ENCODE measurements around the gene NUMBL. TPM values are rescaled to one million over a fixed set of nuclear protein-coding genes. Genes with fewer than 3 reads are reported as not detected.

The NUMBL gene
- total RNA-seq, 1 donor from 2014 or later, result 20.9 TPM

GRCh38 chr19:40717880-40718773 is 27.7 kb upstream of the NUMBL start:
- no peak for TF ChIP-seq CTCF (IDR thresholded peaks at IDR 0.05; ENCODE audit: unreplicated experiment)
- Mint-ChIP-seq H3K36me3 (ENCODE audit: insufficient read depth) (peaks cover 11% of the 10 kb centered on the region), H3K27ac (peak overlapping the region; percentile 98), H3K9me3 (ENCODE audit: low read depth) (no peaks in the 10 kb centered on the region), H3K4me1 (ENCODE audit: low read depth) (peaks cover 42% of the 10 kb centered on the region), H3K4me3 (ENCODE audit: low read depth) (peak overlapping the region; percentile 89), H3K27me3 (no peaks in the 10 kb centered on the region)
- DNase-seq (ENCODE audit: low spot score, unreplicated experiment), result no peak

DNA sequence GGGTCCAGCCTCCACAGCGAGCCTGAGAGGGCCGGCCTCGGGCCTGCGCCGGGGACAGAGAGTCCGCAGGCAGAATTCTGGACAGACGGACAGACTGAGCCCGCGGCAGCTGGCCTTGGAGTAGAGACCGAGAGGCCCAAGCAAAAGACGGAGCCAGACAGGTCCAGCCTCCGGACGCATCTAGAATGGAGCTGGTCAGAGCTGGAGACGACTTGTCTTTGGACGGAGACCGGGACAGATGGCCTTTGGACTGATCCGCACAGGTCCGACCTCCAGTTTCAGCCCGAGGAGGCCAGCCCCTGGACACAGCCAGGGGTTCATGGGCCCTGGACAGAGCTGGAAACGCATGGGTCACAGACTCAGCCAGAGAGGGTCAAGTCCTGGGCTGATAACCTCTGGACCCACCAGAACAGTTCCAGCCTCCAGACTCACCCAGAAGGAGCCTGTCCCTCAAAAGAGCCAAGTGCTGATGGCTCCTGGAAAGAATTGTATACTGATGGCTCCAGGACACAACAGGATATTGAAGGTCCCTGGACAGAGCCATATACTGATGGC is 27.0 kb upstream of the NUMBL start:
- peak overlapping the region; percentile 89 for H3K4me3 Mint-ChIP-seq (ENCODE audit: low read depth)
- no peak for TF ChIP-seq CTCF (IDR thresholded peaks at IDR 0.05; ENCODE audit: unreplicated experiment)
- H3K4me1 Mint-ChIP-seq (ENCODE audit: low read depth), result peaks cover 41% of the 10 kb centered on the region
- H3K36me3 Mint-ChIP-seq (ENCODE audit: insufficient read depth), result peaks cover 12% of the 10 kb centered on the region
- no peaks in the 10 kb centered on the region for H3K9me3 Mint-ChIP-seq (ENCODE audit: low read depth)
- peak overlapping the region; percentile 98 for H3K27ac Mint-ChIP-seq
- no peak for DNase-seq (ENCODE audit: low spot score, unreplicated experiment)
- no peaks in the 10 kb centered on the region for H3K27me3 Mint-ChIP-seq

DNA sequence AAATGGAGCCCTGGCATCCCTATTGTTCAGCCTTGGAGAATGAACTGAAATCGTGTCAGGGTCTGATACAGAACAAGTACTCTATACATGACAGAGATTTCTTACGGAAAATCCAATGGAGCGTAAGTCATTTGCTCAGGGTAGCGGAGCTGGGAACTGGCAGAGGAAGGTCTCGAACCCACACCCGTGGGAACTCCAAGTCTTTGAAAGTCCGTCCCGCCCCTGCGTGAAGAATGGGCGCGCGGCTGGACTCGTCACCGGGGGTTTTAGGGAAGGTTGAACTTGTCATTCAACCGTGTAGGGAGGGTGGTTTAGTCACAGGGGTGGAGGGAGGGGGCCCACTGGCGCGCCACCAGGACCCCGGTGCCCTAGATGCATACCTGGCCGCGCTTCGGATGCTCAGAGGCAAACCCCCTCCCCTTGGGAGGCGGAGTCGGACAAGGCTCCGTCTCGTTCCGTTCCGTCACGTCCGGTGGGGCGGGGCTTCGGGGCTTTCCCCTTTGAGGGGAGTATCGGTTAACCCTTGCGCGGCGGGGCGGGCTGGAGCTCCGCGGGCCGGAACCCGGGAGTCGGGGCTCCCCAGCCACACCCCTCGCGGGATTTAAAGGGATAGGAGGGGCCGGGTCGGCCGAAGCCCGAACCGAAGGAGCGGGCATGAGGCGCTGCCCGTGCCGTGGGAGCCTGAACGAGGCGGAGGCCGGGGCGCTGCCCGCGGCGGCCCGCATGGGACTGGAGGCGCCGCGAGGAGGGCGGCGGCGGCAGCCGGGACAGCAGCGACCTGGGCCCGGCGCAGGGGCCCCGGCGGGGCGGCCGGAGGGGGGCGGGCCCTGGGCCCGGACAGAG is 26.3 kb upstream of the NUMBL start, which contains the start of the genes COQ8B and ITPKC:
TSS of gene COQ8B (minus strand) at position 405 of the 843 bp plus-strand sequence. CDS start 2,254 bp downstream, outside the sequence.
TSS of gene ITPKC (plus strand) at position 631 of the 843 bp plus-strand sequence. CDS start at position 655, 24 bp downstream.
- Mint-ChIP-seq H3K9me3 (ENCODE audit: low read depth) (no peaks in the 10 kb centered on the region), H3K27me3 (no peaks in the 10 kb centered on the region), H3K27ac (peak within 1 kb of the TSS; percentile 98), H3K4me1 (ENCODE audit: low read depth) (peaks cover 41% of the 10 kb centered on the region), H3K4me3 (ENCODE audit: low read depth) (peak within 1 kb of the TSS; percentile 89), H3K36me3 (ENCODE audit: insufficient read depth) (peaks cover 13% of the 10 kb centered on the region)
- DNase-seq (ENCODE audit: low spot score, unreplicated experiment), result peak; percentile 100
- TF ChIP-seq CTCF (IDR thresholded peaks at IDR 0.05; ENCODE audit: unreplicated experiment), result peak; percentile 31

DNA sequence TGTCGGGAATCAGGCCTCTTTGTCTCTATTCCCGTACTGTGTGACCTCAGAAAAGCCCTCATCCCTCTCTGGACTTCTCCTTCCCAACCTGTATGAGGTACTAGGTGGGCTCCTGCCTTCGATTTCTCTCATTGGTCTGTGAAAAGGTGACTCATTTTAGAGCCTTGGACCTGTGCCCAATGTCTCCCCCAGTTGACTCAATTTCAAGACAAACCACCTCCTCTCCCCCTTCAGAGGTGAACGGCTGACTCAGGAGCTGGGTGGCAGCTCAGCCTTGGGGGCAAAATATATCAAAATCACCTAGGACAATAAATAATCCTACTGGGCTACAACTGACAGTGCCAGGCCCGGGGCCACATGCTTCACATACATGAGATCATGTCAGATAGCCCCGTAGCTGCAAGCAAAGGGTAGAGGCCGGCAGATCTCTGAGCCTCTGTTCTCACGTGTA is 25.6 kb upstream of the NUMBL start:
- Mint-ChIP-seq H3K36me3 (ENCODE audit: insufficient read depth) (peaks cover 16% of the 10 kb centered on the region), H3K4me1 (ENCODE audit: low read depth) (peaks cover 40% of the 10 kb centered on the region), H3K27me3 (no peaks in the 10 kb centered on the region), H3K9me3 (ENCODE audit: low read depth) (no peaks in the 10 kb centered on the region), H3K27ac (peak overlapping the region; percentile 98), H3K4me3 (ENCODE audit: low read depth) (peak overlapping the region; percentile 89)
- TF ChIP-seq CTCF (IDR thresholded peaks at IDR 0.05; ENCODE audit: unreplicated experiment), result no peak
- DNase-seq (ENCODE audit: low spot score, unreplicated experiment), result no peak

Data from progenitor cell of endocrine pancreas (in vitro differentiated cells).